GM12878 (cell line): Measurements from ENCODE around the gene C1orf74. TPM values are rescaled to one million over a fixed set of nuclear protein-coding genes. Genes with fewer than 3 reads are reported as not detected.

Experiments used
- polyA plus RNA-seq, 11 experiments: library from polyadenylated mRNA; depleted of rRNA in 4 of 11; unstranded in 6 of 11; stranded (reverse) in 5 of 11; fragments of >200 nt; fragmentation: Nextera tagmentation in 4 of 11; fragmentation: Illumina TruSeq in 1 of 11; extraction: Ambion mirVana in 4 of 11; extraction: Trizol in 1 of 11; gene quantifications; 1 replicate in 1 of 11; 2 replicates in 10 of 11; pipeline versions ENCODE4 v1.2.1 to v1.2.3, GENCODE V29; 2011 to 2016; ENCODE audit warnings: inconsistent platforms in 2 of 11, missing spikeins in 2 of 11, low read depth in 1 of 11
- total RNA-seq, 4 experiments: library from RNA; depleted of rRNA in 3 of 4; stranded (reverse); fragments of >200 nt in 3 of 4; fragmentation: Illumina TruSeq in 1 of 4; extraction: Trizol in 1 of 4; gene quantifications; 2 replicates each; pipeline versions ENCODE4 v1.2.1 to v1.2.3, GENCODE V29; 2013 to 2021

Gene C1orf74
- total and polyA plus RNA-seq, 10 of the 15 experiments (the other 5 are each of a cell fraction or from before 2014, with no cell fraction given) = 3.1 to 5.5 (median 3.6) TPM

Other genes starting within 250 kb of the C1orf74 start
Only the 7 nearest of the 8 such genes appear.
- 0.11 and 1.2 TPM in 2 replicates for gene LAMB3, start 132.1 kb downstream of the C1orf74 start, total RNA-seq (2014; rRNA removed)
- 0.09 TPM in 2 replicates for gene LAMB3, start 132.1 kb downstream of the C1orf74 start, total RNA-seq (2014; rRNA removed; fragmentation: Illumina TruSeq; extraction: Trizol)
- 0.31 and 0.64 TPM in 2 replicates for gene LAMB3, start 132.1 kb downstream of the C1orf74 start, total RNA-seq (2021)
- gene LAMB3, start 132.1 kb downstream of the C1orf74 start, polyA plus RNA-seq (2011; rRNA removed) = 0.92 and 1.8 TPM in 2 replicates
- gene LAMB3, start 132.1 kb downstream of the C1orf74 start, polyA plus RNA-seq (2014; fragmentation: Illumina TruSeq; extraction: Trizol) = 0.04 TPM in 1 of 2 replicates, not detected in the other
- gene LAMB3, start 132.1 kb downstream of the C1orf74 start, polyA plus RNA-seq (2014; fragmentation: Nextera tagmentation; extraction: Ambion mirVana) = under 1 TPM in 1 of 2 experiments, not detected in 1; 0.04 TPM
- gene LAMB3, start 132.1 kb downstream of the C1orf74 start, polyA plus RNA-seq (2014; rRNA removed) = 0.10 and 0.25 TPM in 2 replicates
- gene LAMB3, start 132.1 kb downstream of the C1orf74 start, polyA plus RNA-seq (2016; fragmentation: Nextera tagmentation; extraction: Ambion mirVana) = under 1 TPM; 0.10 to 0.19 TPM
- gene G0S2, start 109.1 kb downstream of the C1orf74 start, total RNA-seq (2014; rRNA removed) = 0.22 and 0.34 TPM in 2 replicates
- gene G0S2, start 109.1 kb downstream of the C1orf74 start, total RNA-seq (2014; rRNA removed; fragmentation: Illumina TruSeq; extraction: Trizol) = 0.18 TPM in 1 of 2 replicates, not detected in the other
- 0.24 and 0.51 TPM in 2 replicates for gene G0S2, start 109.1 kb downstream of the C1orf74 start, total RNA-seq (2021)
- gene G0S2, start 109.1 kb downstream of the C1orf74 start, polyA plus RNA-seq (2011; rRNA removed) = 0.13 and 0.26 TPM in 2 replicates
- 0.13 TPM in 1 of 2 replicates, not detected in the other for gene G0S2, start 109.1 kb downstream of the C1orf74 start, polyA plus RNA-seq (2014; fragmentation: Illumina TruSeq; extraction: Trizol)
- gene G0S2, start 109.1 kb downstream of the C1orf74 start, polyA plus RNA-seq (2014; fragmentation: Nextera tagmentation; extraction: Ambion mirVana) = under 1 TPM; 0.07 to 0.08 TPM
- gene G0S2, start 109.1 kb downstream of the C1orf74 start, polyA plus RNA-seq (2014; rRNA removed) = 0.26 TPM in 1 of 2 replicates, not detected in the other
- gene G0S2, start 109.1 kb downstream of the C1orf74 start, polyA plus RNA-seq (2016; fragmentation: Nextera tagmentation; extraction: Ambion mirVana) = under 1 TPM; 0.20 to 0.48 TPM
- not detected in 2 replicates for gene HSD11B1, start 79.7 kb downstream of the C1orf74 start, total RNA-seq (2014; rRNA removed)
- not detected in 2 replicates for gene HSD11B1, start 79.7 kb downstream of the C1orf74 start, total RNA-seq (2014; rRNA removed; fragmentation: Illumina TruSeq; extraction: Trizol)
- not detected in 2 replicates for gene HSD11B1, start 79.7 kb downstream of the C1orf74 start, total RNA-seq (2021)
- gene HSD11B1, start 79.7 kb downstream of the C1orf74 start, polyA plus RNA-seq (2011; rRNA removed) = 0.10 and 0.15 TPM in 2 replicates
- gene HSD11B1, start 79.7 kb downstream of the C1orf74 start, polyA plus RNA-seq (2014; fragmentation: Illumina TruSeq; extraction: Trizol) = not detected in 2 replicates
- under 1 TPM; 0.04 to 0.27 TPM for gene HSD11B1, start 79.7 kb downstream of the C1orf74 start, polyA plus RNA-seq (2014; fragmentation: Nextera tagmentation; extraction: Ambion mirVana)
- 0.05 TPM in 1 of 2 replicates, not detected in the other for gene HSD11B1, start 79.7 kb downstream of the C1orf74 start, polyA plus RNA-seq (2014; rRNA removed)
- not detected for gene HSD11B1, start 79.7 kb downstream of the C1orf74 start, polyA plus RNA-seq (2016; fragmentation: Nextera tagmentation; extraction: Ambion mirVana)
- gene TRAF3IP3, start 28.5 kb downstream of the C1orf74 start, total RNA-seq (2014; rRNA removed) = 57.0 and 61.6 TPM in 2 replicates
- 78.2 and 81.8 TPM in 2 replicates for gene TRAF3IP3, start 28.5 kb downstream of the C1orf74 start, total RNA-seq (2014; rRNA removed; fragmentation: Illumina TruSeq; extraction: Trizol)
- 62.6 and 67.5 TPM in 2 replicates for gene TRAF3IP3, start 28.5 kb downstream of the C1orf74 start, total RNA-seq (2021)
- 119 and 148 TPM in 2 replicates for gene TRAF3IP3, start 28.5 kb downstream of the C1orf74 start, polyA plus RNA-seq (2011; rRNA removed)
- 88.2 and 103 TPM in 2 replicates for gene TRAF3IP3, start 28.5 kb downstream of the C1orf74 start, polyA plus RNA-seq (2014; fragmentation: Illumina TruSeq; extraction: Trizol)
- gene TRAF3IP3, start 28.5 kb downstream of the C1orf74 start, polyA plus RNA-seq (2014; fragmentation: Nextera tagmentation; extraction: Ambion mirVana) = 100 to 1,000 TPM; 117 to 121 TPM
- 64.3 and 83.5 TPM in 2 replicates for gene TRAF3IP3, start 28.5 kb downstream of the C1orf74 start, polyA plus RNA-seq (2014; rRNA removed)
- gene TRAF3IP3, start 28.5 kb downstream of the C1orf74 start, polyA plus RNA-seq (2016; fragmentation: Nextera tagmentation; extraction: Ambion mirVana) = 100 to 1,000 TPM; 105 to 115 TPM
- gene IRF6, start 21.6 kb upstream of the C1orf74 start, total RNA-seq (2014; rRNA removed) = 0.05 TPM in 1 of 2 replicates, not detected in the other
- 0.04 and 0.09 TPM in 2 replicates for gene IRF6, start 21.6 kb upstream of the C1orf74 start, total RNA-seq (2014; rRNA removed; fragmentation: Illumina TruSeq; extraction: Trizol)
- gene IRF6, start 21.6 kb upstream of the C1orf74 start, total RNA-seq (2021) = 0.10 and 0.21 TPM in 2 replicates
- 0.46 and 0.50 TPM in 2 replicates for gene IRF6, start 21.6 kb upstream of the C1orf74 start, polyA plus RNA-seq (2011; rRNA removed)
- 0.12 and 0.30 TPM in 2 replicates for gene IRF6, start 21.6 kb upstream of the C1orf74 start, polyA plus RNA-seq (2014; fragmentation: Illumina TruSeq; extraction: Trizol)
- under 1 TPM; 0.04 to 0.05 TPM for gene IRF6, start 21.6 kb upstream of the C1orf74 start, polyA plus RNA-seq (2014; fragmentation: Nextera tagmentation; extraction: Ambion mirVana)
- gene IRF6, start 21.6 kb upstream of the C1orf74 start, polyA plus RNA-seq (2014; rRNA removed) = 0.11 and 0.22 TPM in 2 replicates
- under 1 TPM; 0.06 to 0.09 TPM for gene IRF6, start 21.6 kb upstream of the C1orf74 start, polyA plus RNA-seq (2016; fragmentation: Nextera tagmentation; extraction: Ambion mirVana)
- gene UTP25, start 43.4 kb upstream of the C1orf74 start, total RNA-seq (2014; rRNA removed) = 8.9 and 9.0 TPM in 2 replicates
- gene UTP25, start 43.4 kb upstream of the C1orf74 start, total RNA-seq (2014; rRNA removed; fragmentation: Illumina TruSeq; extraction: Trizol) = 10.2 and 10.6 TPM in 2 replicates
- 6.5 and 7.4 TPM in 2 replicates for gene UTP25, start 43.4 kb upstream of the C1orf74 start, total RNA-seq (2021)
- gene UTP25, start 43.4 kb upstream of the C1orf74 start, polyA plus RNA-seq (2011; rRNA removed) = 13.3 and 14.8 TPM in 2 replicates
- gene UTP25, start 43.4 kb upstream of the C1orf74 start, polyA plus RNA-seq (2014; fragmentation: Illumina TruSeq; extraction: Trizol) = 9.4 and 10.8 TPM in 2 replicates
- gene UTP25, start 43.4 kb upstream of the C1orf74 start, polyA plus RNA-seq (2014; fragmentation: Nextera tagmentation; extraction: Ambion mirVana) = 1 to 10 TPM; 3.0 TPM
- 5.0 and 6.2 TPM in 2 replicates for gene UTP25, start 43.4 kb upstream of the C1orf74 start, polyA plus RNA-seq (2014; rRNA removed)
- 1 to 10 TPM; 7.9 to 9.4 TPM for gene UTP25, start 43.4 kb upstream of the C1orf74 start, polyA plus RNA-seq (2016; fragmentation: Nextera tagmentation; extraction: Ambion mirVana)
- not detected in 2 replicates for gene SYT14, start 153.7 kb upstream of the C1orf74 start, total RNA-seq (2014; rRNA removed)
- gene SYT14, start 153.7 kb upstream of the C1orf74 start, total RNA-seq (2014; rRNA removed; fragmentation: Illumina TruSeq; extraction: Trizol) = not detected in 2 replicates
- not detected in 2 replicates for gene SYT14, start 153.7 kb upstream of the C1orf74 start, total RNA-seq (2021)
- gene SYT14, start 153.7 kb upstream of the C1orf74 start, polyA plus RNA-seq (2011; rRNA removed) = not detected in 2 replicates
- gene SYT14, start 153.7 kb upstream of the C1orf74 start, polyA plus RNA-seq (2014; fragmentation: Illumina TruSeq; extraction: Trizol) = not detected in 2 replicates
- under 1 TPM in 1 of 2 experiments, not detected in 1; under 0.01 TPM for gene SYT14, start 153.7 kb upstream of the C1orf74 start, polyA plus RNA-seq (2014; fragmentation: Nextera tagmentation; extraction: Ambion mirVana)
- not detected in 2 replicates for gene SYT14, start 153.7 kb upstream of the C1orf74 start, polyA plus RNA-seq (2014; rRNA removed)
- gene SYT14, start 153.7 kb upstream of the C1orf74 start, polyA plus RNA-seq (2016; fragmentation: Nextera tagmentation; extraction: Ambion mirVana) = not detected